ENCODE results near the gene LZTS2. TPM values are rescaled to one million over a fixed set of nuclear protein-coding genes. Genes with fewer than 3 reads are reported as not detected.
A peak's percentile ranks its signal among the peaks of the same experiment; 100 is the strongest.

The LZTS2 gene
- total RNA-seq, 2 donors from 2014 or later: 16.0 to 23.4 TPM

GRCh38 chr10:100982916-100983830 lies 16.4 kb upstream of the LZTS2 start:
- no peak overlapping the region for H3K4me3 Mint-ChIP-seq
- peaks cover 10% of the 10 kb centered on the region for H3K36me3 Mint-ChIP-seq (ENCODE audit: low read depth)
- no peaks in the 10 kb centered on the region for H3K9me3 ChIP-seq (ENCODE audit: control insufficient read depth, low read length, poor library complexity, severe bottlenecking)
- H3K27ac Mint-ChIP-seq: no peak overlapping the region
- ATAC-seq (no peak), DNase-seq (no peak)
- H3K27me3 Mint-ChIP-seq: no peaks in the 10 kb centered on the region
- peaks cover 21% of the 10 kb centered on the region for H3K4me1 Mint-ChIP-seq

GRCh38 chr10:100983868-100984671 lies 15.5 kb upstream of the LZTS2 start:
- Mint-ChIP-seq H3K27me3 (no peaks in the 10 kb centered on the region), H3K4me3 (no peak overlapping the region), H3K27ac (no peak overlapping the region), H3K4me1 (peaks cover 23% of the 10 kb centered on the region), H3K36me3 (ENCODE audit: low read depth) (peaks cover 10% of the 10 kb centered on the region)
- ATAC-seq (no peak), DNase-seq (no peak)
- H3K9me3 ChIP-seq (ENCODE audit: control insufficient read depth, low read length, poor library complexity, severe bottlenecking): no peaks in the 10 kb centered on the region

- no peaks in the 10 kb centered on the region for H3K9me3 ChIP-seq (ENCODE audit: control insufficient read depth, low read length, poor library complexity, severe bottlenecking)
- peaks cover 23% of the 10 kb centered on the region for H3K4me1 Mint-ChIP-seq
- no peaks in the 10 kb centered on the region for H3K27me3 Mint-ChIP-seq
- ATAC-seq (no peak), DNase-seq (no peak)
- peaks cover 10% of the 10 kb centered on the region for H3K36me3 Mint-ChIP-seq (ENCODE audit: low read depth)
- H3K27ac Mint-ChIP-seq: no peak overlapping the region
- H3K4me3 Mint-ChIP-seq: no peak overlapping the region
Measured at GRCh38 chr10:100984672-100985177, 14.9 kb upstream of the LZTS2 start.

- no peak for ATAC-seq
- peaks cover 10% of the 10 kb centered on the region for H3K36me3 Mint-ChIP-seq (ENCODE audit: low read depth)
Measured at GRCh38 chr10:100985336-100985735, 14.3 kb upstream of the LZTS2 start.

GRCh38 chr10:100986623-100986951 lies 13.0 kb upstream of the LZTS2 start:
- no peak for DNase-seq
- ATAC-seq: no peak
- no peaks in the 10 kb centered on the region for H3K9me3 ChIP-seq (ENCODE audit: control insufficient read depth, low read length, poor library complexity, severe bottlenecking)
- peaks cover 31% of the 10 kb centered on the region for H3K4me1 Mint-ChIP-seq
- H3K36me3 Mint-ChIP-seq (ENCODE audit: low read depth): peaks cover 17% of the 10 kb centered on the region
- peak overlapping the region; percentile 94 for H3K27ac Mint-ChIP-seq
- H3K4me3 Mint-ChIP-seq: peak overlapping the region; percentile 93
- no peaks in the 10 kb centered on the region for H3K27me3 Mint-ChIP-seq

More at GRCh38 chr10:100985336-100985735, 14.3 kb upstream of the LZTS2 start:
- H3K27me3 Mint-ChIP-seq: no peaks in the 10 kb centered on the region
- peaks cover 23% of the 10 kb centered on the region for H3K4me1 Mint-ChIP-seq
- no peaks in the 10 kb centered on the region for H3K9me3 ChIP-seq (ENCODE audit: control insufficient read depth, low read length, poor library complexity, severe bottlenecking)
- DNase-seq: no peak
- no peak overlapping the region for H3K27ac Mint-ChIP-seq
- peak overlapping the region; percentile 93 for H3K4me3 Mint-ChIP-seq

GRCh38 chr10:100986952-100987684 lies 12.5 kb upstream of the LZTS2 start, which contains the start of the genes MRPL43 and TWNK:
MRPL43 (minus strand) TSS chr10:100987497; CDS start chr10:100987443, 54 bp downstream.
TWNK (plus strand) TSS chr10:100987543; CDS start chr10:100988211, 668 bp downstream.
- peak; percentile 76 to 78 (median 76) for DNase-seq
- Mint-ChIP-seq H3K4me3 (peak within 1 kb of the TSS; percentile 93), H3K4me1 (peaks cover 31% of the 10 kb centered on the region), H3K36me3 (ENCODE audit: low read depth) (peaks cover 17% of the 10 kb centered on the region), H3K27me3 (no peaks in the 10 kb centered on the region), H3K27ac (peak within 1 kb of the TSS; percentile 94)
- H3K9me3 ChIP-seq (ENCODE audit: control insufficient read depth, low read length, poor library complexity, severe bottlenecking): no peaks in the 10 kb centered on the region
- peak; percentile 96 for ATAC-seq

GRCh38 chr10:100987685-100988049 lies 11.9 kb upstream of the LZTS2 start:
- Mint-ChIP-seq H3K36me3 (ENCODE audit: low read depth) (peaks cover 15% of the 10 kb centered on the region), H3K27me3 (no peaks in the 10 kb centered on the region), H3K4me3 (peak overlapping the region; percentile 93), H3K27ac (peak overlapping the region; percentile 94), H3K4me1 (peaks cover 29% of the 10 kb centered on the region)
- no peaks in the 10 kb centered on the region for H3K9me3 ChIP-seq (ENCODE audit: control insufficient read depth, low read length, poor library complexity, severe bottlenecking)
- ATAC-seq (no peak), DNase-seq (no peak)

- no peaks in the 10 kb centered on the region for H3K9me3 ChIP-seq (ENCODE audit: control insufficient read depth, low read length, poor library complexity, severe bottlenecking)
- Mint-ChIP-seq H3K4me3 (peak overlapping the region; percentile 93), H3K27ac (peak overlapping the region; percentile 94), H3K4me1 (peaks cover 26% of the 10 kb centered on the region), H3K27me3 (no peaks in the 10 kb centered on the region), H3K36me3 (ENCODE audit: low read depth) (peaks cover 14% of the 10 kb centered on the region)
- ATAC-seq (no peak), DNase-seq (no peak)
Measured at GRCh38 chr10:100988166-100988565, 11.4 kb upstream of the LZTS2 start.

- Mint-ChIP-seq H3K4me3 (no peak overlapping the region), H3K27me3 (no peaks in the 10 kb centered on the region), H3K4me1 (peaks cover 28% of the 10 kb centered on the region), H3K36me3 (ENCODE audit: low read depth) (peaks cover 16% of the 10 kb centered on the region), H3K27ac (no peak overlapping the region)
- no peak for DNase-seq
- no peak for ATAC-seq
- no peaks in the 10 kb centered on the region for H3K9me3 ChIP-seq (ENCODE audit: control insufficient read depth, low read length, poor library complexity, severe bottlenecking)
Measured at GRCh38 chr10:100989088-100989487, 10.5 kb upstream of the LZTS2 start.

- no peaks in the 10 kb centered on the region for H3K9me3 ChIP-seq (ENCODE audit: control insufficient read depth, low read length, poor library complexity, severe bottlenecking)
- DNase-seq (no peak), ATAC-seq (no peak)
- Mint-ChIP-seq H3K4me1 (peaks cover 30% of the 10 kb centered on the region), H3K4me3 (peak overlapping the region; percentile 49), H3K36me3 (ENCODE audit: low read depth) (peaks cover 14% of the 10 kb centered on the region), H3K27me3 (no peaks in the 10 kb centered on the region), H3K27ac (no peak overlapping the region)
Measured at GRCh38 chr10:100993986-100994708, 5.5 kb upstream of the LZTS2 start.

- Mint-ChIP-seq H3K4me3 (no peak overlapping the region), H3K36me3 (ENCODE audit: low read depth) (peaks cover 14% of the 10 kb centered on the region), H3K27ac (no peak overlapping the region), H3K4me1 (peaks cover 30% of the 10 kb centered on the region), H3K27me3 (no peaks in the 10 kb centered on the region)
- no peak for ATAC-seq
- DNase-seq: no peak
- H3K9me3 ChIP-seq (ENCODE audit: control insufficient read depth, low read length, poor library complexity, severe bottlenecking): no peaks in the 10 kb centered on the region
Measured at GRCh38 chr10:100995181-100995580, 4.4 kb upstream of the LZTS2 start.

GRCh38 chr10:100996678-100997359 lies 2.8 kb upstream of the LZTS2 start:
- H3K9me3 ChIP-seq (ENCODE audit: control insufficient read depth, low read length, poor library complexity, severe bottlenecking): no peaks in the 10 kb centered on the region
- Mint-ChIP-seq H3K27ac (peak overlapping the region; percentile 95), H3K27me3 (no peaks in the 10 kb centered on the region), H3K4me3 (peak overlapping the region; percentile 99), H3K4me1 (peaks cover 29% of the 10 kb centered on the region), H3K36me3 (ENCODE audit: low read depth) (peaks cover 10% of the 10 kb centered on the region)
- ATAC-seq (peak; percentile 30), DNase-seq (peak in 2 of 3 donors; percentile 42 to 53)

Data from T-helper 17 cell (primary cell).